Activated CD8-positive, alpha-beta memory T cell treated with anti-CD3 and anti-CD28 coated beads, Interleukin-2, amount 50 U/mL, for 4 hours (primary cell): Measurements from ENCODE around the gene EIF4G1.
A peak's percentile ranks its signal among the peaks of the same experiment; 100 is the strongest.
"Not testable (repeated sequence)": the region's sequence is repeated elsewhere in the genome, so short reads cannot be mapped to it uniquely, and the experiment has no call there.

Experiments
- DNase-seq: peaks from one replicate; pipeline ENCODE4 v3.0.0-alpha.2; 2020

EIF4G1 gene, protein sequence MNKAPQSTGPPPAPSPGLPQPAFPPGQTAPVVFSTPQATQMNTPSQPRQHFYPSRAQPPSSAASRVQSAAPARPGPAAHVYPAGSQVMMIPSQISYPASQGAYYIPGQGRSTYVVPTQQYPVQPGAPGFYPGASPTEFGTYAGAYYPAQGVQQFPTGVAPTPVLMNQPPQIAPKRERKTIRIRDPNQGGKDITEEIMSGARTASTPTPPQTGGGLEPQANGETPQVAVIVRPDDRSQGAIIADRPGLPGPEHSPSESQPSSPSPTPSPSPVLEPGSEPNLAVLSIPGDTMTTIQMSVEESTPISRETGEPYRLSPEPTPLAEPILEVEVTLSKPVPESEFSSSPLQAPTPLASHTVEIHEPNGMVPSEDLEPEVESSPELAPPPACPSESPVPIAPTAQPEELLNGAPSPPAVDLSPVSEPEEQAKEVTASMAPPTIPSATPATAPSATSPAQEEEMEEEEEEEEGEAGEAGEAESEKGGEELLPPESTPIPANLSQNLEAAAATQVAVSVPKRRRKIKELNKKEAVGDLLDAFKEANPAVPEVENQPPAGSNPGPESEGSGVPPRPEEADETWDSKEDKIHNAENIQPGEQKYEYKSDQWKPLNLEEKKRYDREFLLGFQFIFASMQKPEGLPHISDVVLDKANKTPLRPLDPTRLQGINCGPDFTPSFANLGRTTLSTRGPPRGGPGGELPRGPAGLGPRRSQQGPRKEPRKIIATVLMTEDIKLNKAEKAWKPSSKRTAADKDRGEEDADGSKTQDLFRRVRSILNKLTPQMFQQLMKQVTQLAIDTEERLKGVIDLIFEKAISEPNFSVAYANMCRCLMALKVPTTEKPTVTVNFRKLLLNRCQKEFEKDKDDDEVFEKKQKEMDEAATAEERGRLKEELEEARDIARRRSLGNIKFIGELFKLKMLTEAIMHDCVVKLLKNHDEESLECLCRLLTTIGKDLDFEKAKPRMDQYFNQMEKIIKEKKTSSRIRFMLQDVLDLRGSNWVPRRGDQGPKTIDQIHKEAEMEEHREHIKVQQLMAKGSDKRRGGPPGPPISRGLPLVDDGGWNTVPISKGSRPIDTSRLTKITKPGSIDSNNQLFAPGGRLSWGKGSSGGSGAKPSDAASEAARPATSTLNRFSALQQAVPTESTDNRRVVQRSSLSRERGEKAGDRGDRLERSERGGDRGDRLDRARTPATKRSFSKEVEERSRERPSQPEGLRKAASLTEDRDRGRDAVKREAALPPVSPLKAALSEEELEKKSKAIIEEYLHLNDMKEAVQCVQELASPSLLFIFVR (N-terminal part only)

GRCh38 chr3:184314363-184314699 lies at the start of gene EIF4G1:
EIF4G1 (plus strand) TSS chr3:184314606; CDS start chr3:184315797, 1,191 bp downstream.
- peak; percentile 93 for DNase-seq

GRCh38 chr3:184267249-184267648 lies 47.2 kb upstream of the EIF4G1 start:
- DNase-seq: not testable (repeated sequence)

DNA sequence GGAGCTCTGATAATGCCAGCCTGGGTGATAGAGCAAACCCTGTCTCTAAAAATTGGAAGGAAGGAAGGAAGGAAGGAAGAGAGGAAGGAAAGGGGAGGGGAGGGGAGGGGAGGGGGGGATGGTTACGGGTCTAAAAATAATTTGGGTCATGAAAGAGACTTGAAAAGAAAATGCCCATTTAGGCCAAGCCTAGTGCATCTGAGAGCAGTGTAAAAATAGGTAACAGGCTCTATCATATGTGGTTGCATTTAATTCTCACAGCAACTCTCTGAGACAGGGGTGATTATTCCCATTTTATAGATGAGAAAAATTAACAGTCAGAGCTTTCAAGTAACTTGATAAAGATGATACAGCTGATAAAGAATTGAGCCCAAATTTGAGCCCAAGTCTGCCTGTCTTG lies 42.1 kb upstream of the EIF4G1 start:
- DNase-seq: no peak

GRCh38 chr3:184275381-184275701 lies 39.1 kb upstream of the EIF4G1 start:
- DNase-seq: no peak

GRCh38 chr3:184275961-184276910 lies 38.2 kb upstream of the EIF4G1 start, which contains the start of gene ECE2:
ECE2 (plus strand) TSS chr3:184276022; CDS start chr3:184276154, 132 bp downstream.
- no peak for DNase-seq

GRCh38 chr3:184277366-184277765 lies 37.0 kb upstream of the EIF4G1 start:
- DNase-seq: no peak

- no peak for DNase-seq
Measured at GRCh38 chr3:184282941-184283340, 31.5 kb upstream of the EIF4G1 start.

DNA sequence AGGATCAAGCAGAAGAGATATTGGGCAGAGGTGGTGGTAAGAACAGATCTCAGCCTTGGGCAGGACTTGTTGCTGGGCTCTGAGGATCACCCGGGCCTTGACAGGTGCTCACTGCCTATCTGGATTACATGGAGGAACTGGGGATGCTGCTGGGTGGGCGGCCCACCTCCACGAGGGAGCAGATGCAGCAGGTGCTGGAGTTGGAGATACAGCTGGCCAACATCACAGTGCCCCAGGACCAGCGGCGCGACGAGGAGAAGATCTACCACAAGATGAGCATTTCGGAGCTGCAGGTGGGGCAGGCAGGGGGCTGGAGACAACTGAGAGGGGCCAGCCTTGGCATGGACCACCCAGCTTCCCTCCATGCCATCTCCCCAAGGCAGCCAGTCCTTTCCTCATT lies 30.7 kb upstream of the EIF4G1 start:
- DNase-seq: no peak

- no peak for DNase-seq
Measured at GRCh38 chr3:184284696-184285095, 29.7 kb upstream of the EIF4G1 start.

- DNase-seq: peak; percentile 65
Measured at GRCh38 chr3:184289426-184289938, 24.9 kb upstream of the EIF4G1 start.

DNA sequence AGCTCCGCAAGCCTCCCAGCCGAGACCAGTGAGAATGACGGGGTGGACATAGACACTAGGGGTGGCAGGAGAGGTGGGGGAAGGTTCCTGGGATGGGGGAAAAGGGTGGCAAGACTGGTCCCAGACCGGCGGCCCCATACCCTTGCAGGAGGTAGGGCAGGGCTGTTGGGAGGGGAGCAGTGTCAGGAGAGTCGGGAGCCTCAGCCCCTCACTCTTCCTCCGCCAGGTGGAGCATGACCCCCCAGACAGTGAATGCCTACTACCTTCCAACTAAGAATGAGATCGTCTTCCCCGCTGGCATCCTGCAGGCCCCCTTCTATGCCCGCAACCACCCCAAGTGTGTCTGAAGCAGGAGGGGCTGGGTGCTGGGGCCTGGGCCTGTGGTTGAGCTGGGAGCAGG lies 24.1 kb upstream of the EIF4G1 start:
- no peak for DNase-seq

DNA sequence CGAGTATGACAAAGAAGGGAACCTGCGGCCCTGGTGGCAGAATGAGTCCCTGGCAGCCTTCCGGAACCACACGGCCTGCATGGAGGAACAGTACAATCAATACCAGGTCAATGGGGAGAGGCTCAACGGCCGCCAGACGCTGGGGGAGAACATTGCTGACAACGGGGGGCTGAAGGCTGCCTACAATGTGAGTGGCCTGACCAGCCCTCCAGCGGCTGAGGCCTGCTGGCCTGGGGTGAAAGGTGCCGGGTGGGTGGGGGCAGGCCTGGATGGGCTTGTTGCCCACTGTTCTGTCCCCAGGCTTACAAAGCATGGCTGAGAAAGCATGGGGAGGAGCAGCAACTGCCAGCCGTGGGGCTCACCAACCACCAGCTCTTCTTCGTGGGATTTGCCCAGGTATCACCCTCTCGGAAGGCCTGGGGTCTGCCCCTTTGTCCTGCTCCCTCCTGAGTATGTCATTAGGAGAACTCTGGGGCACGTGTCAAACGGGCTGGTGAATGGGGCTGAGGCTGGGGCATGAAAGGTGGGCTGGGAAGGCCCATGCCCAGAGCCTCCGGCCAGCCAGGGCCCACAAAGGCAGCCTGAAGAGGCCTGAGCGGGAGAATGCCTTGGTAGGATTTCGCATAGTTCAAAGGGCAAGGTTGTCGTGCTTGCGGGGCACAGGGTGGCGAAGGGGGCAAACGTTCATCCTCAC lies 23.2 kb upstream of the EIF4G1 start:
- no peak for DNase-seq

- no peak for DNase-seq
Measured at GRCh38 chr3:184291738-184292445, 22.5 kb upstream of the EIF4G1 start.

GRCh38 chr3:184295771-184296170 lies 18.6 kb upstream of the EIF4G1 start:
- DNase-seq: no peak

- no peak for DNase-seq
Measured at GRCh38 chr3:184296616-184297015, 17.8 kb upstream of the EIF4G1 start.

- peak; percentile 98 for DNase-seq
Measured at GRCh38 chr3:184298759-184299487, 15.5 kb upstream of the EIF4G1 start, which contains the start of gene PSMD2. PSMD2 (plus strand) TSS chr3:184299241; CDS start chr3:184299267, 26 bp downstream.

DNA sequence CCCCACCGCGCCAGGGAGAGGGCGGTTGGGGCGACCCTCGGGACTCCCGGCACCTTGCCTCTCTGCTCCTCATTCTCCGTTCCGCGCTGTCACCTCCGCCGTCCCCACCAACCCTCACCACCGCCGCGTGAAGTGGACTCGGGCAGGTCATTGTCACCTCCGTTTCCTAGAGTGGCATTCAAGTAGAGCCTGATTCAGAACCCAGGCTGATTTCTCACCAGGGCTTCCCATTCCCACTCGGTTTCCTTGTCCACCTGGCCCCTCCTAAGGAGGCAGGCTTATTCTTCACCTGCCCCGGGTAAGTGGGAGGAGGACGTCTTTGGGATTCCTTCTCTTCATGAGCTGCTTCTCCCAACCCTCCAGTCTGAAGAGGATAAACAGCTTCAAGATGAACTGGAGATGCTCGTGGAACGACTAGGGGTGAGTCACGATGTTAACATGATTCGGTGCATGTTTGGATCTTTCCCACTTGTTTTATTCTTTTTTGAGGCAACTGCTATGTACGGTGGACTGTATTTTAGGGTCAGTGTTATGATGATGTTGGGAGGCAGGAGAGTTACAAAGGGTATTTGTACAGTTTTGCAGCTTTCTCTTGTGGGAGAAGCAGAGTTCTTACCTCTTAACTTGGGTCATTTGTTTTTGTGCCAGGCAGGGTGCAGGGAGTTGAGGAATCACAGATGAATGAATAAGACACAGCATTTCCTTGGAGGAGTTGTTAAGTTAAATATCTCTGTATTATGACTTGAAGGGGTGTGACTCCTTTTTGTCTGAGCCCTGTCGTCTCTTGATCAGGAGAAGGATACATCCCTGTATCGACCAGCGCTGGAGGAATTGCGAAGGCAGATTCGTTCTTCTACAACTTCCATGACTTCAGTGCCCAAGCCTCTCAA lies 14.7 kb upstream of the EIF4G1 start:
- DNase-seq: no peak

GRCh38 chr3:184300378-184300720 lies 14.1 kb upstream of the EIF4G1 start:
- no peak for DNase-seq

DNA sequence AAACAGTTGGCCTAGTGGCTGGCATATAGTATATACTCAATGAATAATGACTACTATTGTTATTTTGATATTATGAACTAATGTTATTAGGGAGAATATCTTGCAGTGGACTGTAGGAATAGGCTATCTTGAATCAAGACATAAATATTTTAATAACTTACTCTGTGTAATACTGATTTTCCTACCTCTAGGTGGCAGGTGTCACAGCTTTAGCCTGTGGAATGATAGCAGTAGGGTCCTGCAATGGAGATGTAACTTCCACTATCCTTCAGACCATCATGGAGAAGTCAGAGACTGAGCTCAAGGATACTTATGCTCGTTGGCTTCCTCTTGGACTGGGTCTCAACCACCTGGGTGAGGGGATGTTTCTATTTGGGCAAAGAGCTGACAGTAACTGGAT lies 8.8 kb upstream of the EIF4G1 start:
- DNase-seq: no peak
